HuH-7 (cell line): Measurements from ENCODE around the gene SMLR1.

ENCODE experiments used
- DNase-seq: peaks from one replicate; pipeline ENCODE4 v3.0.0; 2011; ENCODE audit warnings: low spot score

SMLR1 gene

GRCh38 chr6:130825772-130826441, 1.3 kb upstream of the SMLR1 start:
- no peak for DNase-seq

GRCh38 chr6:130826442-130827246, 562 bp upstream of the SMLR1 start:
- DNase-seq = no peak

- no peak for DNase-seq
These were observed 2.2 kb downstream of the SMLR1 start for GRCh38 chr6:130829333-130829910.

GRCh38 chr6:130831607-130832006, 4.4 kb downstream of the SMLR1 start:
- no peak for DNase-seq

- DNase-seq = no peak
These were observed 6.4 kb downstream of the SMLR1 start for GRCh38 chr6:130833569-130833968.

GRCh38 chr6:130834482-130835251, 7.5 kb downstream of the SMLR1 start:
- DNase-seq = no peak

- no peak for DNase-seq
These were observed 8.9 kb downstream of the SMLR1 start for GRCh38 chr6:130836055-130836640.

- DNase-seq = no peak
These were observed 9.9 kb downstream of the SMLR1 start for GRCh38 chr6:130837067-130837466.

- no peak for DNase-seq
These were observed 11.1 kb downstream of the SMLR1 start for GRCh38 chr6:130838250-130838860.

GRCh38 chr6:130838951-130839350, 11.7 kb downstream of the SMLR1 start:
- DNase-seq = no peak

- no peak for DNase-seq
These were observed 12.2 kb downstream of the SMLR1 start for GRCh38 chr6:130839379-130839778.

GRCh38 chr6:130840050-130840449, 12.8 kb downstream of the SMLR1 start:
- no peak for DNase-seq

- no peak for DNase-seq
These were observed 14.0 kb downstream of the SMLR1 start for GRCh38 chr6:130841128-130841728.

- DNase-seq = peak; percentile 23
These were observed 16.5 kb downstream of the SMLR1 start for GRCh38 chr6:130843575-130844320.

GRCh38 chr6:130846501-130846900, 19.3 kb downstream of the SMLR1 start:
- DNase-seq = no peak

- DNase-seq = no peak
These were observed 20.1 kb downstream of the SMLR1 start for GRCh38 chr6:130847001-130847910.

- no peak for DNase-seq
These were observed 21.7 kb downstream of the SMLR1 start for GRCh38 chr6:130848945-130849344.

- no peak for DNase-seq
These were observed 22.4 kb downstream of the SMLR1 start for GRCh38 chr6:130849594-130849993.

GRCh38 chr6:130851026-130851425, 23.8 kb downstream of the SMLR1 start:
- no peak for DNase-seq
